Measurements from ENCODE around the gene S100PBP. TPM values are rescaled to one million over a fixed set of nuclear protein-coding genes. Genes with fewer than 3 reads are reported as not detected.

S100PBP gene
- 25.2 and 29.1 TPM in 2 replicates for total RNA-seq (2014; rRNA removed; shearing (Covaris generic))

DNA sequence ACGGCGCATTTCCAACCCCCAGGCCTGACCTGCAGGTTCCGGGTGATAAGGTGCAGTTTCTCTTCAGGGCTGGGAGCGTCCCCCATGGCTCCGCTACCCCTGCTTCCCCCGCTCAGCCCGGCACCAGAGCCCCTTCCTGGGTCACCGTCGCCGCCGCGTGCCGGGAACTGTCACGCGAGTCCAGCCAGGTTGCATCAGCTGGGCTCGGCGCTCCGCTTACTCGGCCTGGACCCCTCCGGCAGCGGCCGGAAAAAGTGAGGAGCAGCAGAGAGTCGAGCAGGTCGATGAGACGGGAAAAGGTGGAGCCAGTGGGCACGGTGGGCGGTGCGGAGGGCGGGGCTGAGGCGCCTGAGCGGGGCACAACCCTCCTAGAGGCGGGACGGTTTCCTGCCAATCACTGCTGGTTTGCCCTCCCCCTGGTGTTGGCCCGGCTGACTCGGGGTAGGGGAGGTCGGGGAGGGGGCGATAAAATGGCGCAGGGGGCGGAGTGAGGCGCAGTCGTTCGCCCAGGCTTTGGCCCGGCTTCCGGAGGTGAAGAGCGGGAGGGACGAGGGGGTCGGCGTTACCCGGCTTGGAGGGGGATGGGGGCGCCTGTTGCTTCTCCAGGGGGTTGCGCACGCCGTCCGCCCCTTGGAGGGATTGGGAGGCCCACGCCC, at the start of gene S100PBP, which contains the start of gene YARS1:
TSS of gene S100PBP (plus strand) at position 495 of the 656 bp plus-strand sequence. CDS start 8,447 bp downstream, outside the sequence.
TSS of gene YARS1 (minus strand) at position 200 of the 656 bp plus-strand sequence. CDS start at position 86, 114 bp downstream.
- peak; percentile 98 for DNase-seq (ENCODE audit: low spot score)

DNA sequence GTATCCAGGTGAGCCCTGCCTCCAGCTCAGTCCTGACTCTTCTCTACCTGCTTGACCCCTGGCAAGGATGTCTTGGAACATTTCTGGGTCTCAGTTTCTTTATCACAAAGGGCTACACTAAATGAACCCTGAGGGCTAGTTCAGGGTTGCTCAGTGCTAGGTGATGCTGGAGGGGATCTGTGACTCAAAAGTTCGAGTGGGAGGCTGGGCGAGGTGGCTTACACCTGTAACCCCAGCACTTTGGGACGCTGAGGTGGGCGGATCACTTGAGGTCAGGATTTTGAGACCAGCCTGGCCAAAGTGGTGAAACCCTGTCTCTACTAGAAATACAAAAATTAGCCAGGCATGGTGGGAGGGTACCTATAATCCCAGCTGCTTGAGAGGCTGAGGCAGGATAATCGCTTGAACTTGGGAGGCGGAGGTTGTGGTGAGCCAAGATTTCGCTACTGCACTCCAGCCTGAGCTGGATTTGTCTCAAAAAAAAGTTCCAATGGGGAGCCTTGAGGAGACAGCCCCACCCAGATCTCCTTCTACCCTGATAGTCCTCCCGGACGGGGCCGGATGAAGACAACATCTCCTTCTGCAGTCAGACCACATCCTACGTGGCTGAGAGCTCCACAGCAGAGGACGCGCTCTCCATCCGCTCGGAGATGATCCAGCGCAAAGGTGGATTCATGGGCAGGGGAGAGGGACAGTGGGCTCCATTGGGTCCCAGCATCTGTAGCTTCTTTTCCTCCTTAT, 49.2 kb upstream of the S100PBP start:
- no peak for DNase-seq (ENCODE audit: low spot score)

DNA sequence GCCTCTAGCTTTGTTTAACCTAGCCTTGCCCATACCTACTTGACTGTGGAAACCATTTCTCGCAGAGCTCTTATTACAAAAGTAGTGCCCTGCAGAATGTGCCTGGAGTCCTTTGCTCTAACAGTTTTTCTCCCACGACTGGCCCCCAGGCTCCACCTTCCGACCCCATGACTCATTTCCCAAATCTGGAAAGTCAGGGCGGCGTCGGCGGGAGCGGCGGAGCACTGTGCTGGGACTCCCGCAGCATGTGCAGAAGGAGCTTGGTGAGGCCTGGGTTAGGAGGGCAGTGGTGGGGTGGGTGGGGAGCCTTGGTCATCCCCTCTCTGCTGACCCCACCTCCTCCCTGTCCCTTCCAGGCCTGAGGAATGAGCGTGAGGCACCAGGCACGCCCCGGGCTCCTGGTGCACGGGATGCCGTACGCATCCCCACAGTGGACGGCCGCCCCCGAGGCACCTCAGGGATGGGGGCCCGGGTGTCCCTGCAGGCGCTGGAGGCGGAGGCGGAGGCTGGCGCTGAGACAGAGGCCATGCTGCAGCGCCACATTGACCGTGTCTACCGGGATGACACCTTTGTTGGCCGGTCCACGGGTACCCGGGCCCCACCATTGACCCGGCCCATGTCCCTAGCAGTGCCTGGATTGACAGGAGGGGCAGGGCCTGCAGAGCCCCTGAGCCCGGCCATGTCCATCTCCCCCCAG, 47.8 kb upstream of the S100PBP start:
- no peak for DNase-seq (ENCODE audit: low spot score)

DNA sequence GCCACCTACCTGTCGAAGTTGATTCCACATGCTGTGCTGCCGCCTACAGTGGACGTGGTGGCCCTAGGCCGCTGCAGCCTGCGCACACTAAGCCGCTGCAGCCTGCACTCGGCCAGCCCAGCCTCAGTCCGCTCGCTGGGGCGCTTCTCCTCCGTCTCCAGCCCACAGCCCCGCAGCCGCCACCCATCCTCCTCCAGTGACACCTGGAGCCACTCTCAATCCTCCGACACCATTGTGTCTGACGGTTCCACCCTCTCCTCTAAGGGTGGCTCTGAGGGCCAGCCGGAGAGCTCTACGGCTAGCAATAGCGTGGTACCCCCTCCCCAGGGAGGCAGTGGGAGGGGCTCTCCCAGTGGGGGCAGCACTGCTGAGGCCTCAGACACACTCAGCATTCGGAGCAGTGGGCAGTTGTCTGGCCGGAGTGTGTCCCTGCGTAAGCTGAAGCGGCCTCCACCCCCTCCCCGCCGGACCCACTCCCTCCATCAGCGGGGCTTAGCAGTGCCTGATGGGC, 47.2 kb upstream of the S100PBP start:
- DNase-seq (ENCODE audit: low spot score), result no peak

DNA sequence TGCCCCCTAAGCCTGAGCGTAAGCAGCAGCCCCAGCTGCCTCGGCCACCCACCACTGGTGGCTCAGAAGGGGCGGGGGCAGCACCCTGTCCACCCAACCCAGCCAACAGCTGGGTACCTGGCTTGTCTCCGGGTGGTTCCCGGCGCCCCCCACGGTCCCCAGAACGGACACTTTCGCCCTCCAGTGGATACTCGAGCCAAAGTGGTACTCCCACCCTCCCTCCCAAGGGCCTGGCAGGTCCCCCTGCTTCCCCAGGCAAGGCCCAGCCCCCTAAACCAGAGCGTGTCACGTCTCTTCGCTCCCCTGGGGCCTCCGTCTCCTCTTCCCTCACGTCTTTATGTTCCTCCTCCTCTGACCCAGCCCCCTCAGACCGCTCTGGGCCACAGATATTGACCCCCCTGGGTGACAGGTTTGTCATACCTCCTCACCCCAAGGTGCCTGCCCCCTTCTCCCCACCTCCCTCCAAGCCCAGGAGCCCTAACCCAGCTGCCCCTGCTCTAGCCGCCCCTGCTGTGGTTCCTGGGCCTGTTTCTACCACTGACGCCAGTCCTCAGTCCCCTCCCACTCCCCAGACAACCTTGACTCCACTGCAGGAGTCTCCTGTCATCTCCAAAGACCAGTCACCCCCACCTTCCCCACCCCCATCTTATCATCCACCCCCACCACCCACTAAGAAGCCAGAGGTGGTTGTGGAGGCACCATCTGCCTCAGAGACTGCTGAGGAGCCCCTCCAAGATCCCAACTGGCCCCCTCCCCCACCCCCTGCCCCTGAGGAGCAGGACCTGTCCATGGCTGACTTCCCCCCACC, 46.5 kb upstream of the S100PBP start:
- no peak for DNase-seq (ENCODE audit: low spot score)

DNA sequence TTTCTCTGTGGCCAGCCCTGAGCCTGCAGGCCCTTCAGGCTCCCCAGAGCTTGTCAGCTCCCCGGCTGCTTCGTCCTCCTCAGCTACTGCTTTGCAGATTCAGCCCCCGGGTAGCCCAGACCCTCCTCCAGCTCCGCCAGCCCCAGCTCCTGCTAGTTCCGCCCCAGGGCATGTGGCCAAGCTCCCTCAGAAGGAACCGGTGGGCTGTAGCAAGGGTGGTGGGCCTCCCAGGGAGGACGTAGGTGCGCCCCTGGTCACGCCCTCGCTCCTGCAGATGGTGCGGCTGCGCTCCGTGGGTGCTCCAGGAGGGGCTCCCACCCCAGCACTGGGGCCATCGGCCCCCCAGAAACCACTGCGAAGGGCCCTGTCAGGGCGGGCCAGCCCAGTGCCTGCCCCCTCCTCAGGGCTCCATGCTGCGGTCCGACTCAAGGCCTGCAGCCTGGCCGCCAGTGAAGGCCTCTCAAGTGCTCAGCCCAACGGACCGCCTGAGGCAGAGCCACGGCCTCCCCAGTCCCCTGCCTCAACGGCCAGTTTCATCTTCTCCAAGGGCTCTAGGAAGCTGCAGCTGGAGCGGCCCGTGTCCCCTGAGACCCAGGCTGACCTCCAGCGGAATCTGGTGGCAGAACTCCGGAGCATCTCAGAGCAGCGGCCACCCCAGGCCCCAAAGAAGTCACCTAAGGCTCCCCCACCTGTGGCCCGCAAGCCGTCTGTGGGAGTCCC, 45.7 kb upstream of the S100PBP start:
- DNase-seq (ENCODE audit: low spot score), result no peak

DNA sequence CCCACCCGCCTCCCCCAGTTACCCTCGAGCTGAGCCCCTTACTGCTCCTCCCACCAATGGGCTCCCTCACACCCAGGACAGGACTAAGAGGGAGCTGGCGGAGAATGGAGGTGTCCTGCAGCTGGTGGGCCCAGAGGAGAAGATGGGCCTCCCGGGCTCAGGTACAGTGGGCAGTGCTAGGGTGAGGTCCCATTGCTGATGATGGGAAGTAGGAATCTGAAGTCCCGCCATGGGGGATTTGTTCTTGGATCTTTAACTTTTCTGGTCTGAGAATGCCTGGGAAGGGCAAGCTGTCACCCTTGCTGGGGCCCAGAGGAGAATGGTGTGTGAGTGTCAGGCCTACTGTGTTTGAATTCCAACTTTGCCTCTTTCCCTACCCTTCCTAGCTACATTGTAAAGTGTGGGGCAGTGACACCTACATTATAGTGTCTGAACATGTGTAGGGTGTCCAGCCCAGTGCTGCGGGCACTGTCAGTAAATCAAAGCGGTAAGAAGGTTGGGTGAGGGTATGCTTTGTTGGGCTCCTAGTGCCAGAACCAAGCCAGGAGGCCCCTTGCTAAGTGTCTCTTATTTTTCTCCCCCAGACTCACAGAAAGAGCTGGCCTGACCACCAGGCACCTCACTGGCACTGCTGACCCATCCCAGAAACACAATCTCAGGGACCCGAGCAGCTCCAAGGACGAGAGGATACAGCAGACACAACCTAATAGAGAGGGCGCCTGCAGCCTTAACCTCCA, 45.0 kb upstream of the S100PBP start:
- no peak for DNase-seq (ENCODE audit: low spot score)

DNA sequence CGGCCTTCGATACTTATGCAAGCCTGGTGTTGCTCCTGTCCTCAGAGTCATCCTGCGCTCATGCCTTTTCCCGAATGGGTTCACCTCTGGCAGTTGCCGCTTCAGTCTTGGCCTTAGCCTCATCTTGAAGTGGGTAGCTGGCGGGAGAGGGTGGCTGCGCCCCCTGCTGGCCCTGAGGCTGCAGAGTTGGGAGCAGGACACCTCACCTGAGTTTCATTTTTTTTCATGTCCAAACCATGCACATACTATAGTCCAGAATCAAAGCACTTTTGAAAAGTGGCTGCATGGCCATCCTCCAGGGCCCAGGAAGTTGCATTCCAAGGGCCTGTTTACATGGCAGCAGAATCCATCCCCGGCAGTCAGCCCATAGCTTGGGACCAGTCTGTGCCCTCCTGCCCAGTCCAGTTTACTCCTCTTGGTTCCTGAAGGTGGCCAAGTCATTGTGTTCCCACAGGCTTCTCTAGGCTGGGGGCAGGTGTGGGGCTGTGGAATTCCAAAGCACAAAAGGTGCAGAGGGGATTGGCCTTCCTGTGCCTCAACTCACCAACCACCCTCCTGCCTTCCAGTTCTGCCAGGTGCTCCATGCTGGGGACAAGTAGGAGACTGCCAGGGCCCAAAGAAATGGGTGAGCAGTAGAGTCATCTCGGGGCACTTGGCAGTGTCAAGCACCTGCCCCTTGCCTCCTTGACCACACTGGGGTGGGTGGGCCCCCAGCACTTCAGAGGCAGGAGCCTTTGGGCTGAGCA, 44.3 kb upstream of the S100PBP start:
- DNase-seq (ENCODE audit: low spot score), result peak; percentile 75

DNA sequence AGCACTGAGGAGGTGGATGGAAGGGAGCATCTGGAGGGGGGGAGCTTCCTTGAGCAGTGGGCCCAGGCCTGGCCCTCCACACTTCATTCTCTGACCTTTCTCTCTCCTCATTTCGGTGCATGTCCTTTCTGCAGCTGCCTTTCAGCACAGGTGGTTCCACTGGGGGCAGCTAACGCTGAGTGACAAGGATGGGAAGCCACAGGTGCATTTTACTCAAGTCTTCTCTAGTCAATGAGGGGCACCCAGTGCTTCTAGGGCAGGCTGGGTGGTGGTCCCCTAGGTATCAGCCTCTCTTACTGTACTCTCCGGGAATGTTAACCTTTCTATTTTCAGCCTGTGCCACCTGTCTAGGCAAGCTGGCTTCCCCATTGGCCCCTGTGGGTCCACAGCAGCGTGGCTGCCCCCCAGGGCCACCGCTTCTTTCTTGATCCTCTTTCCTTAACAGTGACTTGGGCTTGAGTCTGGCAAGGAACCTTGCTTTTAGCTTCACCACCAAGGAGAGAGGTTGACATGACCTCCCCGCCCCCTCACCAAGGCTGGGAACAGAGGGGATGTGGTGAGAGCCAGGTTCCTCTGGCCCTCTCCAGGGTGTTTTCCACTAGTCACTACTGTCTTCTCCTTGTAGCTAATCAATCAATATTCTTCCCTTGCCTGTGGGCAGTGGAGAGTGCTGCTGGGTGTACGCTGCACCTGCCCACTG, 43.5 kb upstream of the S100PBP start:
- no peak for DNase-seq (ENCODE audit: low spot score)

DNA sequence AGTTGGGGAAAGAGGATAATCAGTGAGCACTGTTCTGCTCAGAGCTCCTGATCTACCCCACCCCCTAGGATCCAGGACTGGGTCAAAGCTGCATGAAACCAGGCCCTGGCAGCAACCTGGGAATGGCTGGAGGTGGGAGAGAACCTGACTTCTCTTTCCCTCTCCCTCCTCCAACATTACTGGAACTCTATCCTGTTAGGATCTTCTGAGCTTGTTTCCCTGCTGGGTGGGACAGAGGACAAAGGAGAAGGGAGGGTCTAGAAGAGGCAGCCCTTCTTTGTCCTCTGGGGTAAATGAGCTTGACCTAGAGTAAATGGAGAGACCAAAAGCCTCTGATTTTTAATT, 43.0 kb upstream of the S100PBP start:
- DNase-seq (ENCODE audit: low spot score), result no peak

DNA sequence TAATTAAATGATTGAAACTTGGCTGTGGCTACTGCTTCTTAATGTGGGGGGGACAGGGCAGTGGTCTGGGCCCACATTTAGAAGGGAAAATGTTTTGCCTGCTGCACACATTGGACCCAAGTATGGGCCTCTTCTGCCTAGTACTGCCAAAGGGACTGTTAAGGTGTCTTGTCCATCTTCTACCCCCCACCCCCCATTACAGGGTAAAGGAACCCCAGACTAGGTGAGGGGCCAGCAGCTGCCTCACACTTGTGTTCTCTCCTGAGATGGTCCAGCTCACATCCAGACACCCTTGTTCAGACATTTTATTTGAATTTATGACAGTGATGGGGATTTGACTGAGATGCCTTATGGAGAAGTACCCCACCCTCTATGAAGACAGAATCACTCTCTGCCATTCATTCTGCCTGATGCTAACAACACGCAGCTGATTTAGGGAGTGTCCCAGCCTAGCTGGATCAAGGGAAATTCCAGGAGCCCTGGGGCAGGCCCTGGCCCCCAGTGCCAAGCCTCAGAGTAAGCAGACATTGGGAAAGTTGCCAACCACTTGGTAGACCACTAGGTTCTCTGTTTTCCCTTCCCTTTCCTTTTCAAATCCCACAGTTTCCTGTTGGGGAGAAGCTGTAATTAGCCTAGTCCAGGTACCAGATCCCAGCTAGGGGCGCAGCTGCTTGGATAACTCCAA, 42.4 kb upstream of the S100PBP start:
- peak; percentile 84 for DNase-seq (ENCODE audit: low spot score)

DNA sequence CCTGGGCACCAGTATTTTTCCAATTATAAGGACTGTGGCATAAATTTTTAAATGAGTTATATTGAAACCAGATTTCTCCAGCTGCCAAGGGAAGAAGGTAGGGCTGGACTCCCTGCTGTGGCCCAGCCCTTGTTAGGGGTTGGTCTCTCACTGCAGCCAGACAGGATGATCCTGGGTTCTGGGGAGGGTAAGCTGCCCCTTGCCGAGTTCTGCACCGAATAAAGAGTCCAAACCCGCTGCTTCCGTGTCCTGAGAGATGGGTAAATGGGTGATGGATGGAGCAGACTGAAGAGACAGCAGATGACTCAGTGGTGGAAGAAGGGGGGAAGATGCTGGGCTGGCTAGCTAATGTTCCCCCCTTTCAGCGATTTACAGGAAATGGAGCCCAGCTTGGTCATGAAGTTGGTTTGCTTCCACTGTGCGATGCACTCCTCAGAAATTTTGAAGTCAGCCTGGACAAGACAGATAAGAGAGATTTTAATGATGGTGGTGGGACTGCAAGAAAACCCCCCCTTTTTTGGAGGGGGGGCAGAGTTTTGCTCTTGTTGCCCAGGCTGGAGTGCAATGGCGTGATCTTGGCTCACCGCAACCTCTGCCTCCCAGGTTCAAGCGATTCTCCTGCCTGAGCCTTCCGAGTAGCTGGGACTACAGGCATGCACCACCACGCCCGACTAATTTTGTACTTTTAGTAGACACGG, 41.7 kb upstream of the S100PBP start:
- no peak for DNase-seq (ENCODE audit: low spot score)

DNA sequence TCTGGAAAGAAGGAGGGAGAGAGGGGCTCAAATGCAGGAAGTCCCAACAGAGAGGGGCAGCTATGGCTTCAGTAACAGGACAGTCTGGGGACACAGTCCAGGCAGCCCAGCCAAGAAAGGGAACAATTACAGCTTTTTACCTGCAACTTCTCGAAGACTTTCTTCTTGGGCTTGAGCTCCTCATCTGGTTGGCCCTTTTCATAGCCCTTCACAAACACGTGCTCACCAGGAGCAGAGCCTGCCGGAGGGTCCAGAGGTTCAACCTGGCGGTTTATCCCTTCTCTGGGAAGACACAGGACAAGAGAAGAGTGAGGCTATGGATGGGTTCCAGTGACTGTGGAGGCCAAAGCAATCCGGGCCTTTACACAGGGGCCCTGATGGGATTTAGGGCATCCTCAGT, 38.2 kb upstream of the S100PBP start:
- DNase-seq (ENCODE audit: low spot score), result no peak

DNA sequence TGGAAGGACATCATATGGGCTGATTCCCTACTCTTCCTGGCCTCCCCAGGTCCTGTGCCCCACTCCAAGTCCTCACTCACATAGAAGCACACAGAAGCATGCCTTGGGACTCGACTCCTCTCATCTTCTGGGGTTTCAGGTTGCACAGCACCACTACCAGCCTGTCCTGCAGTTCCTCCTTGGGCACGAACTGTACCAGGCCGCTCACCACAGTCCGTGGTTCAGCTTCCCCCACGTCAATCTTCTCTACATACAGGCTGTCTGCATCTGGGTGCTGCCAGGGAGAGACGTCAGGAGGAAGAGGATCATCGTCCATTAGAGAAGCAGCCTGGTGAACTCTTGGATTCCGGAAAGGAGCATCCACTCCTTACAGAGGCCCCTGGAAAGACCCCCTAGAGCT, 37.4 kb upstream of the S100PBP start:
- no peak for DNase-seq (ENCODE audit: low spot score)

DNA sequence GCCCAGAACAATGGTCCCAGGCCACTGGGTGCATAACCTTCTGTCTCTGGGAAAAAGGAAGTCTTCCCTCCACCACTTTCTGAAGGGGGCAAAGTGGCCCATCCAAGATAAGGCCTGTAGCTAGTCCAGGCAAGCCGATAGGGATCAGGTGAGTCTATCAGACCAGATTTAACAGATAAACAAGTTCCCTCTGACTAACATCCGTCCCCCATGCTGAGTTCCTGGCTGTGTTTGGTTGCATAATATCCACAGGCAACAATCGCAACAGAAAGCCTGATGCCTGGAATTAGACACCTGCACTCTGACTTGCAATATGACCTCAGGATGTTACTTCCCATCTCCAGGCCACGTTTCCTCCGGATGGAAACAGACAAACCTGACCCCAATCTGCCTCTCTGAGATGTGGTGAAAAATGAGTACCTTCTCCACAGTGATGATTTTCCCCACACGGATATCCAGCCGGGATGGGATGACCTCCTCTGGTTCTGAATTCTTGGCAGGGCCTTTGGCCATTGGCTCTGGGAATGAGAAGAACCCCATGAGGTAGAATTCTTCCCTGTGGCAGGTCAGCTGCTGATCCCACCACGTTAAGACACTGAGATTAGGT, 36.7 kb upstream of the S100PBP start:
- no peak for DNase-seq (ENCODE audit: low spot score)

DNA sequence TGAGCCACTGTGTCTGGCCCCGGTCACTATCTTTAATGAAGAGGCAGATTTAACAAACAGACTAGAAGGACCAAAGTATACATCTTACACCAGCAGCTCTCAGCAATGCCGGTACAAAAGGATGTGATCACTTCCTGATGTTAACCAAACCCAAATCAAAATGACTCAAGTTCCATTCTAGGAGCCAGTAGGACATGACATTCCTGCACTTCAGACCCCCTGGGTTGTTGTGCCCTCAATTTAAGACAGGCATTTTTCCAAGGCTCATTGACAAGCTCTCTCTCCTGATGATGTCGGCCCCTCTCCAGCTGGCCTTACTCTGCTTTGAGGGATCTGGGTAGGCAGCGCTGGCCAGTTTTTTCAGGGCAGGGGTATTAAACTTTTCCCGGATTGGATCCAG, 35.4 kb upstream of the S100PBP start:
- DNase-seq (ENCODE audit: low spot score), result no peak

DNA sequence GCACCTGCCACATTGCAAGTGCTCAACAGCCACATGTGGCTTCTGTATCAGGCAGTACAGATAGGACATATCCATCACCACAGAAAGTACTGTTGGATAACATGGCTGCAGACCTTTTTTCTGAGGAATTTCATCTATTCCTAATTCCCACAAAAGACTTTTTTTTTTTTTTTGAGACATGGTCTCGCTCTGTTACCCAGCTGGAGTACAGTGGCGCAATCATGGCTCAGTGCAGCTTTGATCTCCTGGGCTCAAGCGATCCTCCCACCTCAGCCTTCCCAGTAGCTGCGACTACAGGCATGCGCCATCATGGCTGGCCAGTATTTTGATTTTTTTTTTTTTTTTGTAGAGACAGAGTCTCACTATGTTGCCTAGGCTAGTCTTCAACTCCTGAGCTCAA, 33.6 kb upstream of the S100PBP start:
- no peak for DNase-seq (ENCODE audit: low spot score)
